HUES64 (cell line): ENCODE results near the gene ANKRD53.

Experiments
- H3K27ac ChIP-seq: 2 replicates; pipeline ENCODE4 v1.7.0; 2013; ENCODE audit warnings: low read depth, low read length, inconsistent platforms
- H3K27me3 ChIP-seq: 2 replicates; pipeline ENCODE4 v1.6.1; 2013; ENCODE audit warnings: mild to moderate bottlenecking, low read length; ENCODE audit not compliant: insufficient read depth
- H3K36me3 ChIP-seq: 2 replicates; pipeline ENCODE4 v1.6.1; 2013; ENCODE audit warnings: mild to moderate bottlenecking, low read length; ENCODE audit not compliant: insufficient read depth
- H3K4me1 ChIP-seq: 2 replicates; pipeline ENCODE4 v1.6.1; 2013; ENCODE audit warnings: mild to moderate bottlenecking, low read length, moderate library complexity; ENCODE audit not compliant: insufficient read depth
- H3K4me3 ChIP-seq: 2 replicates; pipeline ENCODE4 v1.5.1; 2013; ENCODE audit warnings: mild to moderate bottlenecking, low read length, moderate library complexity
- H3K9ac ChIP-seq: 2 replicates; pipeline ENCODE4 v1.6.1; 2013; ENCODE audit warnings: mild to moderate bottlenecking, low read depth, low read length
- H3K9me3 ChIP-seq: 2 replicates; pipeline ENCODE4 v1.6.1; 2013; ENCODE audit warnings: low read depth, low read length; ENCODE audit not compliant: insufficient read depth
- WGBS: fragments of 150-250, 120-280 bp; methylation state at CpG from one replicate; pipeline ENCODE4 v1.1.7; 2013; ENCODE audit warnings: missing lambda C conversion rate; 5-methylcytosine and 5-hydroxymethylcytosine counted together

Gene ANKRD53

GRCh38 chr2:70937866-70938585 lies 40.4 kb upstream of the ANKRD53 start:
- Histone ChIP-seq H3K9ac (no peak overlapping the region), H3K27me3 (peaks cover 69% of the 10 kb centered on the region), H3K4me3 (no peak overlapping the region), H3K4me1 (peaks cover 17% of the 10 kb centered on the region), H3K9me3 (no peaks in the 10 kb centered on the region), H3K36me3 (no peaks in the 10 kb centered on the region), H3K27ac (no peak overlapping the region)
- 51% methylated on average over 8 of the region's 10 CpGs for WGBS

GRCh38 chr2:70938586-70938950 lies 39.9 kb upstream of the ANKRD53 start:
- 21% methylated on average over 3 of the region's 3 CpGs for WGBS
- Histone ChIP-seq H3K4me1 (peaks cover 21% of the 10 kb centered on the region), H3K4me3 (peak overlapping the region; percentile 32), H3K9me3 (no peaks in the 10 kb centered on the region), H3K27ac (no peak overlapping the region), H3K36me3 (no peaks in the 10 kb centered on the region), H3K27me3 (peaks cover 73% of the 10 kb centered on the region), H3K9ac (no peak overlapping the region)

GRCh38 chr2:70939001-70939838 lies 39.2 kb upstream of the ANKRD53 start:
- Histone ChIP-seq H3K9me3 (no peaks in the 10 kb centered on the region), H3K27ac (no peak overlapping the region), H3K4me3 (peak overlapping the region; percentile 32), H3K36me3 (no peaks in the 10 kb centered on the region), H3K27me3 (peaks cover 72% of the 10 kb centered on the region), H3K4me1 (peaks cover 21% of the 10 kb centered on the region), H3K9ac (no peak overlapping the region)
- 9% methylated on average over 30 of the region's 30 CpGs for WGBS

- Histone ChIP-seq H3K27me3 (peaks cover 69% of the 10 kb centered on the region), H3K9ac (no peak overlapping the region), H3K36me3 (no peaks in the 10 kb centered on the region), H3K4me1 (peaks cover 21% of the 10 kb centered on the region), H3K27ac (no peak overlapping the region), H3K9me3 (no peaks in the 10 kb centered on the region), H3K4me3 (no peak overlapping the region)
- 79% methylated on average over 10 of the region's 10 CpGs for whole genome bisulfite sequencing
Measured at GRCh38 chr2:70939839-70940580, 38.4 kb upstream of the ANKRD53 start.

- WGBS, result 81% methylated on average over 6 of the region's 6 CpGs
- Histone ChIP-seq H3K4me3 (no peak overlapping the region), H3K9me3 (no peaks in the 10 kb centered on the region), H3K27me3 (peaks cover 80% of the 10 kb centered on the region), H3K27ac (no peak overlapping the region), H3K4me1 (peaks cover 21% of the 10 kb centered on the region), H3K9ac (no peak overlapping the region), H3K36me3 (no peaks in the 10 kb centered on the region)
Measured at GRCh38 chr2:70941186-70941585, 37.2 kb upstream of the ANKRD53 start.

GRCh38 chr2:70941701-70942100 lies 36.7 kb upstream of the ANKRD53 start:
- 85% methylated on average over 5 of the region's 5 CpGs for WGBS
- no peak overlapping the region for H3K4me3 ChIP-seq
- peaks cover 21% of the 10 kb centered on the region for H3K4me1 ChIP-seq
- H3K9ac ChIP-seq, result no peak overlapping the region
- peaks cover 80% of the 10 kb centered on the region for H3K27me3 ChIP-seq
- H3K27ac ChIP-seq, result no peak overlapping the region
- no peaks in the 10 kb centered on the region for H3K36me3 ChIP-seq
- no peaks in the 10 kb centered on the region for H3K9me3 ChIP-seq

GRCh38 chr2:70942396-70943204 lies 35.8 kb upstream of the ANKRD53 start:
- H3K36me3 ChIP-seq, result no peaks in the 10 kb centered on the region
- 64% methylated on average over 5 of the region's 6 CpGs for WGBS
- H3K27me3 ChIP-seq, result peaks cover 85% of the 10 kb centered on the region
- H3K4me1 ChIP-seq, result peaks cover 24% of the 10 kb centered on the region
- H3K9ac ChIP-seq, result no peak overlapping the region
- H3K27ac ChIP-seq, result no peak overlapping the region
- H3K4me3 ChIP-seq, result no peak overlapping the region
- H3K9me3 ChIP-seq, result no peaks in the 10 kb centered on the region

GRCh38 chr2:70943205-70943871 lies 35.1 kb upstream of the ANKRD53 start:
- Histone ChIP-seq H3K4me1 (peaks cover 23% of the 10 kb centered on the region), H3K27me3 (peaks cover 86% of the 10 kb centered on the region), H3K9me3 (no peaks in the 10 kb centered on the region), H3K36me3 (no peaks in the 10 kb centered on the region), H3K9ac (no peak overlapping the region), H3K27ac (no peak overlapping the region), H3K4me3 (no peak overlapping the region)
- WGBS, result 37% methylated on average over 11 of the region's 11 CpGs

- peaks cover 17% of the 10 kb centered on the region for H3K4me1 ChIP-seq
- H3K27ac ChIP-seq, result no peak overlapping the region
- no peak overlapping the region for H3K9ac ChIP-seq
- no peaks in the 10 kb centered on the region for H3K36me3 ChIP-seq
- peaks cover 86% of the 10 kb centered on the region for H3K27me3 ChIP-seq
- H3K9me3 ChIP-seq, result no peaks in the 10 kb centered on the region
- WGBS, result 83% methylated on average over 4 of the region's 4 CpGs
- no peak overlapping the region for H3K4me3 ChIP-seq
Measured at GRCh38 chr2:70944111-70944690, 34.2 kb upstream of the ANKRD53 start.

GRCh38 chr2:70946832-70947442 lies 31.5 kb upstream of the ANKRD53 start:
- Histone ChIP-seq H3K9ac (no peak overlapping the region), H3K4me3 (no peak overlapping the region), H3K4me1 (peaks cover 13% of the 10 kb centered on the region; the same call in 1 of the 2 replicates), H3K27ac (no peak overlapping the region), H3K27me3 (peaks cover 82% of the 10 kb centered on the region), H3K9me3 (no peaks in the 10 kb centered on the region), H3K36me3 (no peaks in the 10 kb centered on the region)
- 25% methylated on average over 7 of the region's 8 CpGs for WGBS
